ENCODE results near the gene KIAA1191.

Gene KIAA1191

GRCh38 chr5:176362233-176362490 is 598 bp upstream of the KIAA1191 start:
- TF ChIP-seq SPI1 (IDR thresholded peaks at IDR 0.05; ENCODE audit: borderline replicate concordance, low read depth) (no peak), REST (IDR thresholded peaks at IDR 0.05; ENCODE audit: insufficient replicate concordance, low read depth) (no peak)
- no peak for DNase-seq (ENCODE audit: low read depth in 1 of 2, low spot score in 1 of 2)
- no peak overlapping the region for H3K27ac ChIP-seq (replicated peaks)
- peaks cover 12% of the 10 kb centered on the region for H3K27me3 ChIP-seq (ENCODE audit: insufficient read depth, poor library complexity, severe bottlenecking)
- H3K4me3 ChIP-seq (replicated peaks; ENCODE audit: insufficient read depth, low read length), result peak overlapping the region; percentile 99

DNA sequence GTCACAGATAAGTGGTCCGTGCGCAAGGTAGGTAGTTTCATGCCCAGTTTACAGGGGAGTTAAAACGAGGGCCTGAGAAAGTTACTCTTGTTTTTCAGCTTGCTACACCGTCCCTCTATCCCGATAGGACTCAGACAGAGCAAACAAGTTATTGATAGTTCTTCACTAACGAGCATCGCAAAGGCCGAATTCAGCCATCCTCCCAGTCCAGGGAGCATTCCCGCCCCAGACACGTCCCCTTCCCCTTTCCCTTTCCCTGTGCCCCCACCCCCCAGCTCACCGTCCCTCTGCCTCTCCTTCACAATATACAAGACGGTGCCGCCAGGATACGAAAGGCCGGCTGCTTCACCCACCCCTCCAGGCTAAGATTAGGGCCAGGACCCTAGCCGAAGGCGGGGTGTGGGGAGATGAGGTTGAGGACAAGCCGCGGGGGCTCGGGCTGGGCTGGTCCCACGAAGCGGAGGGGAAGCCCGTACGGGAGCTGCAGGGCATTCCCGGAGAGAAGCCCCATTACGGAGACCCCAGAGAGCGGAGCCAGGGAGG is 599 bp downstream of the KIAA1191 start:
- Histone ChIP-seq H3K27me3 (ENCODE audit: insufficient read depth, poor library complexity, severe bottlenecking) (peaks cover 4% of the 10 kb centered on the region), H3K4me3 (replicated peaks; ENCODE audit: insufficient read depth, low read length) (peak overlapping the region; percentile 99), H3K27ac (replicated peaks) (peak overlapping the region; percentile 64)
- TF ChIP-seq CTCF (IDR thresholded peaks at IDR 0.05; ENCODE audit: insufficient read depth, low read length) (no peak), REST (IDR thresholded peaks at IDR 0.05; ENCODE audit: insufficient replicate concordance, low read depth) (no peak), POLR2AphosphoS5 (IDR thresholded peaks at IDR 0.05; ENCODE audit: low read depth) (no peak), GABPA (IDR thresholded peaks at IDR 0.05; ENCODE audit: low read depth) (no peak), SPI1 (IDR thresholded peaks at IDR 0.05; ENCODE audit: borderline replicate concordance, low read depth) (no peak)
- DNase-seq (ENCODE audit: low read depth in 1 of 2, low spot score in 1 of 2), result peak in 1 of 2 experiments; percentile 16

DNA sequence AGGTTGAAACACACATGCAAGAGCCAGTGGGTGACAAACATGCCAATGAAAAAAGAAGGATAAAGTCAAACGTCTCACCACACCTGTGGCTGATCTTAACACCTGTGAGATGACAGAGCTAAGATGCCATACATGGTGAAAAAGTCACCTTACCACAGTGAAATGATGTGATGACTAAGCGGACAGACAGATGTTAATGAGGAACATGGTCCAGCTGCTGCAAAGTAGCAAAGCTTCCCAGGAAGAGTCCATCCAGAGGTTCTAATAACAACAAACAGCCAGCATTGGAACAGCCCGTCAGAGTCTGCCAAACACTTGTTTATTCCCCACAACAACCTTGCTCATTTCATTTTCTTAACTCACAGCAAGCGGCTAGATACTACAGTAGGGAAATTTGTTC is 1.9 kb downstream of the KIAA1191 start:
- Histone ChIP-seq H3K27ac (replicated peaks) (no peak overlapping the region), H3K4me3 (replicated peaks; ENCODE audit: insufficient read depth, low read length) (no peak overlapping the region), H3K27me3 (ENCODE audit: insufficient read depth, poor library complexity, severe bottlenecking) (no peaks in the 10 kb centered on the region)
- no peak for TF ChIP-seq CTCF (IDR thresholded peaks at IDR 0.05; ENCODE audit: insufficient read depth, low read length)
- no peak for TF ChIP-seq POLR2AphosphoS5 (IDR thresholded peaks at IDR 0.05; ENCODE audit: low read depth)
- no peak for TF ChIP-seq REST (IDR thresholded peaks at IDR 0.05; ENCODE audit: insufficient replicate concordance, low read depth)
- no peak for TF ChIP-seq SPI1 (IDR thresholded peaks at IDR 0.05; ENCODE audit: borderline replicate concordance, low read depth)
- no peak for TF ChIP-seq GABPA (IDR thresholded peaks at IDR 0.05; ENCODE audit: low read depth)
- DNase-seq (ENCODE audit: low read depth in 1 of 2, low spot score in 1 of 2), result no peak

- Histone ChIP-seq H3K27ac (replicated peaks) (no peak overlapping the region), H3K27me3 (ENCODE audit: insufficient read depth, poor library complexity, severe bottlenecking) (no peaks in the 10 kb centered on the region), H3K4me3 (replicated peaks; ENCODE audit: insufficient read depth, low read length) (no peak overlapping the region)
- DNase-seq (ENCODE audit: low read depth in 1 of 2, low spot score in 1 of 2), result no peak
- no peak for TF ChIP-seq REST (IDR thresholded peaks at IDR 0.05; ENCODE audit: insufficient replicate concordance, low read depth)
- no peak for TF ChIP-seq CTCF (IDR thresholded peaks at IDR 0.05; ENCODE audit: insufficient read depth, low read length)
- TF ChIP-seq SPI1 (IDR thresholded peaks at IDR 0.05; ENCODE audit: borderline replicate concordance, low read depth), result no peak
- no peak for TF ChIP-seq POLR2AphosphoS5 (IDR thresholded peaks at IDR 0.05; ENCODE audit: low read depth)
- TF ChIP-seq GABPA (IDR thresholded peaks at IDR 0.05; ENCODE audit: low read depth), result no peak
Measured at GRCh38 chr5:176356179-176356566, 5.4 kb downstream of the KIAA1191 start.
